ENCODE results near the gene SMIM41.

DNA sequence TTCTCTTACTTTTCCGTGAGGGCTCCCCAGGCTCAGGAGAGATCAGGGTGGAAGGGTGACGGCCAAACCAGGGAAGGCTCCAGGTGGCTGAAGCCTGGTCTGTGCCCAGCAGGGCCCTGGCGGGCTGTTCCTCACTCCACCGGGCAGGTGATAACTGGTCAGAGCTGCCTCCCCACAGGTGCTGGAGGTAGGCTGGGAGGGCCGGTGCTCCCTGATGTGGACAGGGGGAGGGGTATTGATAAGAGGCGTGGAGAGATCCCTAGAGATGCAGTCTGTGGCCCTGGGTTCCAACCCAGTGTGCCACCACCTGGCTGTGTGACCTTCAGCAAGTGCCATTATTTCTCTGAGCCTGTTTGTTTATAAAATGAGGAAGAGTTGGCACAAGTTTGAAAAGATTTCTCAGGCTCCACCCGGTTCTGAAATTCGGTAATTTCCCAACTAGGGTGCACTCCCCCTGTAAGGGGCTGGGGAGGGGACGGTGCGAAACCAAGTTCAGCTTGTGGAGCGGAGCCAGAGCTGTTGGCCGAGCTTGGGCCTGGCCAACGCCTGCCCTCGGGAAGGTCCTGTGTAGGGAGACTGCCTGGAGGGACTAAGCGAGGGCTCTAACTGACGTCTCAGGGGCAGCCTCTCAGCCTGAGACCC is 29.3 kb upstream of the SMIM41 start:
- TF ChIP-seq GATA3 (IDR thresholded peaks at IDR 0.05; ENCODE audit: low read depth, low read length), result no peak
- no peak for TF ChIP-seq GATA2 (IDR thresholded peaks at IDR 0.05; ENCODE audit: low read depth, low read length)
